SK-N-MC (cell line): ENCODE results near the gene PGM5.
"Not testable (repeated sequence)": the region's sequence is repeated elsewhere in the genome, so short reads cannot be mapped to it uniquely, and the experiment has no call there.

Source experiments
- EZH2 ChIP-seq: fragments of 200-600 bp; sonication (generic); IDR thresholded peaks from one replicate; pipeline ENCODE4 v1.6.1; 2017; ENCODE audit warnings: antibody characterized with exemption
- FOXP2 ChIP-seq: optimal IDR thresholded peaks from 2 replicates; pipeline ENCODE3; 2011; ENCODE audit warnings: mild to moderate bottlenecking, moderate library complexity; ENCODE audit not compliant: insufficient read depth; ENCODE audit errors: extremely low read length, control extremely low read depth
- POLR2AphosphoS5 ChIP-seq: IDR thresholded peaks from 2 replicates; pipeline ENCODE4 v1.6.1; 2012; ENCODE audit warnings: mild to moderate bottlenecking, low read depth, low read length, borderline replicate concordance

DNA sequence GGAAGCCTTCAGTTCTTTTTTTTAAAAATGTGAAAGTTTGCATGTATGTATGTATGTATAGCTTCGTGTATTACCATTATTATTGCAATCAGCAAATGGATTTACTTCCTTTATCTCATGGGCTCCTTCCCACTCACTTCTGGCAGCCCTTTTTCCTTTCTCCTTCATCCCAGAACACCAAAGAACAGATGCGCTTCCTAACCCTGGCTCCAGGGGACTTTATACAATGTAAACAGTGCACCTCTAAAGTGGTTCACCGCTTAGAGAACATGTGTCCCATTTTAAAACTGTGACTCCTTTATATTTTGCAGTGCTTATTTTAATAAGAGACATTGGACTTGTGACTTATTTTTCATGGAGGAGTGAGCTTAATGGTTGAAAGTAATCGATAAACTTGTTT lies 13.2 kb upstream of the PGM5 start:
- not testable (repeated sequence) for TF ChIP-seq POLR2AphosphoS5, FOXP2, EZH2
